NAMALWA (cell line): ENCODE data around the gene TSC22D3.

Experiments used
- DNase-seq: peaks from one replicate; pipeline ENCODE4 v3.0.0-alpha.2; 2015; ENCODE audit warnings: low spot score

The TSC22D3 gene

GRCh38 chrX:107730991-107731766, 44.4 kb downstream of the TSC22D3 start:
- DNase-seq, result no peak

- no peak for DNase-seq
These were observed 45.3 kb downstream of the TSC22D3 start for GRCh38 chrX:107730298-107730655.

DNA sequence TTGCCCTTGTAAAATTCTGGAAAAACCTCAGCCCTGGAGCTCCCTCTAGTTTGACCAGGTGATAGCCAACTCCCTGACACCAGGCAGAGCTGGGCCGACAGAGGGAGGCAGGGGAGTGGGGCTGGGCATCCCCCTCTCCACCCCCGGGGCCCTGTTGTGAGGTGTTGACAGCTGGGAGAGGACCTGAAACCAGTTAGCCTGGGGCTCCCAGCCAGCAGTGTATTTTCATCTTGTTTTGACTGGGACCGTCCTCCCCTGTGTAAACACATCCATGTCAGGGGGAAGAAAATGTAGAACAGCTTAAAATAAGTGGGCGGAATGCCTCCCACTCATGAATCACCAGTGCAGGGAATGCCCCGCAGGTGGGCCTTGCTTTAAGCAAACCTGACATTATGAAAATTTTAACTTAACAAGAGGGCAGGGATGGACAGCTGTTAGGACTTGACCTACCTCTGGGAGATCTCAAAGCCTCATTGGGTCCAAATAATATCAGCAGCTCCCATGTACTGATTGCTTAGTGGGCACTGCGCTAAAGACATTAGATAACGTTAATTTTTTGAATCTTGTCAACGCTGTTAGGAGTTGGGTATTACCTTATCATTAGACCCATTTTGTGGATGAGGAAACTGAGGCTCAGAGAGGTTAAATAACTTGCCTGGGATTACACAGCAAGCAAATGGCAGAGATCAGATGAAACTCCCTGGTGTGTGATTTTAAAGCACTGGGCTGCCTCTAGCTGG, 45.9 kb downstream of the TSC22D3 start:
- no peak for DNase-seq

DNA sequence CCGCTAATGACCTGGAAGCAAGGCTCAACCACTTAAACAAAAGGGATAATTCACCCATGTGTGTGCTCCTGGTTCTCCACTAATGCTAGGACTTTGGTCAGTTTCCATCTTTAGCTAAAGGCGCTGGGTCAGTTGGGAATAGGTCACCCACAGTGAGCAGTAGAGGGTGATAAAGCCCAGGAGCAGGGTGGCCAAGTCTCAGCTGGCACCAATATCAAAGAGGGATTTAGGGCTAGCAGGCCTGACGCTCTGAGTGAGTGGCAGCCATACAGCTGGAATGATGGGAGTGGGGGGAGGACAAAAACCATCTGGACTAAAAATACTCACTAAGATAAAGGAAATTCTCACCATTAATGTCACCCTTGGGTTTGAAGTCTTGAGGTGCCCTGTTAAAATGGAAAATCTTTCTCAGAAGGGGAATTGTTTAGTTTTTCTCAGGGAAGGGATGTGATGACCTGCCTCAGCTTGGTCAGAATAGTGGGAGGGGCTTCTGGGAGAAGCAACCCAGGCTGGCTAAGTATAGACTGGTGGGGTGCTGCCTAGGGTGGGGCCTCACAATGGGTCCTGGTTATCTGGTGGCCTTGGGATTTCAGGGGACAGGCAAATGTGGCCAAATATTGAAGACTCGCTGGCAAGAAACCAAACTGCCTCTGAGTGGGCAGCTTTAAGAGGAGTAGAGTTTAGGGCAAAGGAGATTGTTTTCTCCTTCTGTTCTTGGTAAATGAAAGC, 47.1 kb downstream of the TSC22D3 start:
- DNase-seq, result no peak

DNA sequence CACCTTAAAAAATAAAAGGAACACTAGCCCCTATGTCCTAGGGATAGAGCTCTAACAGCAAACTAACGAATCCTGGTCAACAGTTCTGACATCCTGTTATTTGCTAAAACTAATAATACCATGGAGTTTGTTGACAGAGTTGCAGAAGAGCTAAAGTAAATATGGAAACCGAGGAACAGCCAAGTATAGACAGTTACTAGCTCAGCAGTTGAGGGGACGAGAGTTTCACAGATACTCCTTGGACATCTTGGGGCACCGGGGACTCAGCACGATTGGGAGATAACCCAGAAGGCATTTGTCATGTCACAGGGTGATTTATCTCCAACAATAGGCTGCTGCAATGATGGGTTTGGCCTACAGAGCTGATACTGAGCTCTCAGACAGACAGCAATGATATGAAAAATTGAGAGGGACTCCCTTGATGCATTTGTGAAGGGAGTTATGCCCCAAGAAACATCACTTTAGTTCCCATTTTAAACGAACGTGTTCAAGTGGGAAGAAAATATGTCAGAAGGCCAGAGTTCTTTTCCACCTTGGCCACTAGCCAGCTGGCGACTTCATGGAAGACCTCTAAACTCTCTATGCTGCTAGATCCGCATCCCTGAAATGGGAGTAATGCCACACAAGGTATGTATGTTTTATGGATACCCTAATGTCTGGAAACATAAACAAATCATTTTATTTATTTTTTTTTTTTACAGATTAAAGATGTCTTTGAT, 48.6 kb downstream of the TSC22D3 start:
- DNase-seq, result no peak

DNA sequence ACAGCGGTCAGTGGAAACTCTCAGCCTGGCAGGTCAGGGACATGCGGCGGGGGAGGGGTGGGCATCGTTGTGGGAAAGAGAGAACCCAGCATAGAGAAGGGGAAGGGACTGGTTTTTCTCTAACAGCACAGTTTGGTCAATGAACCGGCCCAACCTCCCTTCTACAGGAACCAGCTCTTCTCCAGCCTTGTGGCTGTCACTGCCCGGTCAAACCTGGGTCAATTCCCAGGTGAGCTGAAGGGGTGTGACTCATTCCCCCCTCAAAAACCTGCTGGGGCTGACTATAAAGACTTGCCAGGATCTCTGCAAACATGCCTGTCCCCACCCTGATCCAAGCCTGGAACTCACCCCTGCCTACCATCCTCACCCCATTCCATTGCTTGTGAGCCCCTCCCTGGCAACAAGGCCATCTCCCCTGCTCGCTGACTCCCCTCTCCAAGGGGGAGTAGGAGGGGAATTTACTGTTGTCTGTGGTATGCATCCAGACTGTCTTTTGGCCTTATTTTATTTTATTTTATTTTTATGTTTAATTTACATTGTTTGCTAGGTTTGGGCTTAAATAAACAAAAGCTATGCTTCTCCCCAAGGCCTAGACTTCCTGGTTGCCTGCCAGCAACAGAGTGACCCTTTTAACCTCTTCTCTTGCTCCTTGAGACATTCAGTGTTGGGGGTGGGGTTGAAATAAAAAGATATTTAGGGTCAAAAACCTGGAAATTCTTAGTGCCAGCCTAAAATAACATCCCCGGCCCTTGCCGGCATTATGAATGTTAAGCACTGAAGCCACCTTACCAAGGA, 49.6 kb downstream of the TSC22D3 start:
- no peak for DNase-seq

GRCh38 chrX:107724653-107725052, 50.9 kb downstream of the TSC22D3 start:
- DNase-seq, result no peak

DNA sequence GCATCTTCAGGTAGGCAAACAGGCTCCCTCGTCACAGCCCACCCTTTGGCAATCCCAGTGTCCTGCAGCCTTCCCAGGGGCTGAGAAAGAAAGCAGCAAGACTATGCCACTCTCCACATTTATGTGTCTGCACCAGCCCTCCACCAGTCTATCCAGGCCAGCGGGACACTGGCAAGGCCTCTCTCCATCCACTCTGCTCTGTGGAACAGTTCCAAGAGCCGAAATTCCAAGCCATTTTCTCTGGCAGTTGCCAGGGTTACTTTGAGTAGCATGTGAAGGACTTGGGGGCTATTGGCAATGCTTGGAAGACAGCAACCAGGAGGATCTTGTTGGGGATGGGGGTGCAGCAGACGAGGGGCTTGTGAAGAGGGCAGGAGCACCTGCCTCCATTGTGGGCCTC, 52.1 kb downstream of the TSC22D3 start:
- no peak for DNase-seq

- no peak for DNase-seq
These were observed 53.5 kb downstream of the TSC22D3 start for GRCh38 chrX:107721966-107722707.

GRCh38 chrX:107721318-107721717, 54.3 kb downstream of the TSC22D3 start:
- no peak for DNase-seq

GRCh38 chrX:107718156-107718621, 57.4 kb downstream of the TSC22D3 start:
- DNase-seq, result peak; percentile 83

DNA sequence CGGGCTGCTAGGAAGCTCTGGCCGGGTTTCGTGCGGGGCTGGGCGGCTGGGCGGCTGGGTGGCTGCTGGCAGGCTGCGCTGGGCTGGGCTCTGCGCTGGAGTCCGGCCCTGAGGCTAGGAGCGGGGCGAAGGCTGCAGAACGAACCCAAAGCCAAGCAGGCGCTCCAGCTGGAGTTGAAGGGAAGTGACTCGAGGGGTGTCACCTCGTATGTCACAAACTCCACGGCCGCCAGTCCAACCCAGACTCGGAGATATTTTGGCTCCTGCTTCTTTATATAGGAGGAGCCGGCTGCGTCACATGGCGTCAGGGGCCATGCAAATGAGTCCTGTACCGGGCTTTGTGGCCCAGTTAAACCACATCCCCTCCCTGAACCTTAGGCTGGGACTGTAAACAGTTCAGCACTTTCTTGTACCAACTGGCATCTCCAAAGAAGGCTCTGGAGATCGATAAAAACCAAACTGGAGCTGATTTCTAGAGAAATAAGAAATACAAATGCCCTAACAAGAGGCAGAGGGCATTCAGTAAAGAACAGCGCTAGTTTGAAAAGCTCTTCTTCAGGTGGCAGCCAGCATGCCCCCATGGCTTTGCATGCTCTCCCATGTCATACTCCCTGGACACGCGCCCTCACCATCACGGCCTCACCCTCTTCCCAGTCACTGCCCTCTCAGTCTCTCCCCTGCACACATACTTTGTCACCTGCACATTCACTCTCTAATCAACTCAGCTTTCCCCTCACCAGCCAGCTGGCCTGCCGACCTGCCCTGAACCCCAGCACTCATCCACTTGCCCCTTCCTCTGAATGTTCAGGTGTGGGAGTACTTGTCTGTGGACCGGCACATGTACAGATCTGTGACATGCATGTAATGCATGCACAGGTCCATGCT, 58.5 kb downstream of the TSC22D3 start:
- peak; percentile 93 for DNase-seq

DNA sequence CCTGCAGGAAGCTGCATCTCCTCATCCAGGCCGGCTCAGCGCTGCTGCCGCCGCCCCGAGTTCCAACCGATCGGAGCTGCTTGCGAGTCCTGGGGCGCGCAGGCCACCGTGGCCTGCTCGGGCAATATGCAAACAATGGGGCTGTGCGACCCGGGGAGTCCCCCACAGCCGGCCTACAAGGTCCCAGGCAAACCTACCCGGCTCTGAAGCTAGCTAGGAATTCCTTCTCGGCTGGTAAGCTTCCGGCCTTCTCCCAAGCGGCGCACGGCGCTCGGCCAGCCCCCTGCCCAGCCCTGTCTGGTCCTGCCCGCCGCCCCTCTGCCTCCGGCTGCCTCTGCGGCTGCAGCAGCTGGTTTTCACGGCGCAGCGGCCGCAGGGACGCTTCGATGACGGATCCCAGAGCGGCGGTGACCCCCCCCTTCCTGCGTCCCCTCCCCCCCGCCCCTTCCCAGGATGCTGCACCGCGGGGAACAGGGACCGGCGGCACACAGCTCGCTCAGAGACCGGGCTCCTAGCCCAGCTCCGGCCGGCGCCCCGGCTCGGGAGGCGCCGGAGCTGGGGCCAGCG, 59.4 kb downstream of the TSC22D3 start:
- DNase-seq, result no peak

- no peak for DNase-seq
These were observed 60.1 kb downstream of the TSC22D3 start for GRCh38 chrX:107715331-107716117.

DNA sequence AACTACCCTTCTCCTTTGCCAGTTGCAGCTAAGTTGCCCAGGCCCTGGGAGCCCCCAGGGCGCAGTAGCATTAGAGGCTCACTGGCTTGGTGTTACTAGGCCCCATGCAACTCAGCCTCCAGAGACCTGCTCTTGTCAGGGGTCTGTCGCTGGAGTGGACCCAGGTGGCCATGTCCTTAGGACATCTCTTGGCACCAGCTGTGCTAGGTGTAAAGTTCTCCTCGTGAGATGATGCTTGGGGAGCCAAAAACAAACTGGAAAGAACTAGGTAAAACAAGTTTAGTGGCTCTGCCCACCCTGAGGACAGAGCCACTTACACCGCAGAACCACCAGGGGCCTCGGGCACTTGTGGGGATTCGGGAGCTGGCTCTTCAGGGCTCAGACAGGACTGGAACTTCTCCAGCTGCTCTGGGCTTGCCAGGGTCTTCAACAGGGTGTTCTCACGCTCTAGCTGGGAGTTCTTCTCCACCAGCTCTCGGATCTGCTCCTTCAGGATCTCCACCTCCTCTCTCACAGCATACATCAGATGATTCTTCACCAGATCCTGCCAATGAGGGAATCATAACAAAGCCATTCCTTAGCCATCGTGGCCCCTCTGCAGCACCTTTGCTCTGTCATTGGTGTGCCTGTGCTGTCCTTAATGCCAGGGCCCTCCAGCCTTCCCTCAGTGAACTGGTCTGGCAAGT, 61.2 kb downstream of the TSC22D3 start:
- DNase-seq, result no peak

- DNase-seq, result no peak
These were observed 61.9 kb downstream of the TSC22D3 start for GRCh38 chrX:107713543-107714205.

DNA sequence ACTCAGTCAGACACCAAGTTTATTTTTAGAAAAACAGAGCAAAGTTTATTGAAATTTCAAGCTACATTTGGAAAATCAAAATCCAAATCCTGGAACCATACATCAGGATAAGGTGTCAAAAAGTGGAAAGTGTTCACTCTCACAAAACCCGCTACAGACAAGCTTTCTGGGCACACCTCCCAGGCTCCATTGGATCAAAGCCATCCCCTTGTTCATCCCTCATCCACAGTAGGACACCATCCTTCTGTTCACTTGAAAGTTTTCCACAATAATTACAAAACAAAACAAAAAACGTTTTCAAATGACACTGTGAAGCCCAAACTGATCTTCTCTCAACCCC, 62.4 kb downstream of the TSC22D3 start:
- DNase-seq, result no peak
